ENCODE data around the gene DUSP22. TPM values are rescaled to one million over a fixed set of nuclear protein-coding genes. Genes with fewer than 3 reads are reported as not detected.

Gene DUSP22
- total RNA-seq, 2 donors from 2014 or later: 13.8 to 34.8 TPM

DNA sequence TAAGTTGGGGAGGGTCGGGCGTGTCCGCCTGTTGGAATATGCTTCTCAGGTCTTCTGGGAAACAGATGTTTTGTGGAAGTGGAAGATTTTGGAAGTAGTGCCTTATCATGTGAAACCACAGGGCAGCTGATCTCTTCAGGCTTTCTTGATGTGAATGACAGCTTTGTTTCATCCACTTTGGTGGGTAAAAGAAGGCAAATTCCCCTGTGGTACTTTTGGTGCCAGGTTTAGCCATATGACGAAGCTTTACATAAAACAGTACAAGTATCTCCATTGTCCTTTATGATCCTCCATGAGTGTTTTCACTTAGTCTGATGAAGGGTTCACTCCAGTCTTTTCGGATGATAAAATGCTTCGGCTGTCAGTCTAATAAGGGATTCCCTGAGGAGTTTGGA lies 103.8 kb downstream of the DUSP22 start:
- DNase-seq: no peak
- Histone ChIP-seq H3K36me3 (replicated peaks in 1 of 2; ENCODE audit: insufficient read depth in 1 of 2, low read depth in 2 of 2) (no peaks in the 10 kb centered on the region), H3K4me1 (peaks cover 30% of the 10 kb centered on the region), H3K27me3 (peaks cover 0 to 10% of the 10 kb centered on the region in 2 donors), H3K4me3 (no peak overlapping the region), H3K9me3 (no peaks in the 10 kb centered on the region), H3K27ac (no peak overlapping the region)
- no peak for ATAC-seq
- 71 to 73% methylated on average over 6 of the region's 6 CpGs for WGBS, 2 donors
- TF ChIP-seq POLR2A (IDR thresholded peaks at IDR 0.05): no peak
- TF ChIP-seq, protein P1, sequence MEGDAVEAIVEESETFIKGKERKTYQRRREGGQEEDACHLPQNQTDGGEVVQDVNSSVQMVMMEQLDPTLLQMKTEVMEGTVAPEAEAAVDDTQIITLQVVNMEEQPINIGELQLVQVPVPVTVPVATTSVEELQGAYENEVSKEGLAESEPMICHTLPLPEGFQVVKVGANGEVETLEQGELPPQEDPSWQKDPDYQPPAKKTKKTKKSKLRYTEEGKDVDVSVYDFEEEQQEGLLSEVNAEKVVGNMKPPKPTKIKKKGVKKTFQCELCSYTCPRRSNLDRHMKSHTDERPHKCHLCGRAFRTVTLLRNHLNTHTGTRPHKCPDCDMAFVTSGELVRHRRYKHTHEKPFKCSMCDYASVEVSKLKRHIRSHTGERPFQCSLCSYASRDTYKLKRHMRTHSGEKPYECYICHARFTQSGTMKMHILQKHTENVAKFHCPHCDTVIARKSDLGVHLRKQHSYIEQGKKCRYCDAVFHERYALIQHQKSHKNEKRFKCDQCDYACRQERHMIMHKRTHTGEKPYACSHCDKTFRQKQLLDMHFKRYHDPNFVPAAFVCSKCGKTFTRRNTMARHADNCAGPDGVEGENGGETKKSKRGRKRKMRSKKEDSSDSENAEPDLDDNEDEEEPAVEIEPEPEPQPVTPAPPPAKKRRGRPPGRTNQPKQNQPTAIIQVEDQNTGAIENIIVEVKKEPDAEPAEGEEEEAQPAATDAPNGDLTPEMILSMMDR (IDR thresholded peaks at IDR 0.05): no peak
- intact Hi-C loops (cut with DNase I): no loop called here

GRCh38 chr6:397056-397455 lies 104.8 kb downstream of the DUSP22 start:
- DNase-seq (no peak), ATAC-seq (no peak)
- no peaks in the 10 kb centered on the region for H3K36me3 ChIP-seq (replicated peaks in 1 of 2; ENCODE audit: insufficient read depth in 1 of 2, low read depth in 2 of 2)
- intact Hi-C loops (cut with DNase I): no loop called here
- 61 to 70% methylated on average over 11 to 13 of the region's 13 CpGs for WGBS, 2 donors
- H3K4me3 ChIP-seq: no peak overlapping the region
- H3K4me1 ChIP-seq: peaks cover 20% of the 10 kb centered on the region
- H3K27me3 ChIP-seq: peaks cover 0 to 5% of the 10 kb centered on the region in 2 donors
- H3K27ac ChIP-seq: no peak overlapping the region
- TF ChIP-seq, protein P1 (IDR thresholded peaks at IDR 0.05): no peak
- no peak for TF ChIP-seq POLR2A (IDR thresholded peaks at IDR 0.05)
- H3K9me3 ChIP-seq: no peaks in the 10 kb centered on the region

DNA sequence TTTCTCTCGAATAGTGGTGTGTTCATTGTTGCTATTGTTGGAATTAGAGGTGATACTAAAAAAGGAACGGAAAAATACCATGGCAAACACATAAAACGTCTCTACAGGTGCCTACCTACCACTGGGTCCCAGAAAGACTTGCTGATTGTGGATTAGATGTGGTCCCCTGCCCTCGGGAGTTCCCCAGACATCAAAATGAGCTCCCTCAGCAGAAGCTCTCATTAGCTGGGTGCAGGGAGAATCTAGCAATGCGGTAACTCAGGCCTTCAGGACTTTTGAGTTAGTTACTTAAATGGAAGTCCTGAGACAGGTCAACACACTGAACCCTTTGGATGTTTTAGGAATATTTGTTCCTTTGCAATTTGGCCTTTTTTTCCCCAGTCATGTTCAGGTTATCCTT lies 105.3 kb downstream of the DUSP22 start:
- no peaks in the 10 kb centered on the region for H3K36me3 ChIP-seq (replicated peaks in 1 of 2; ENCODE audit: insufficient read depth in 1 of 2, low read depth in 2 of 2)
- ATAC-seq (no peak), DNase-seq (no peak)
- 53 to 58% methylated on average over 4 to 5 of the region's 5 CpGs for WGBS, 2 donors
- H3K27me3 ChIP-seq: no peaks in the 10 kb centered on the region
- no peak overlapping the region for H3K27ac ChIP-seq
- no peak overlapping the region for H3K4me3 ChIP-seq
- no peak for TF ChIP-seq POLR2A (IDR thresholded peaks at IDR 0.05)
- TF ChIP-seq, protein P1 (IDR thresholded peaks at IDR 0.05): no peak
- peaks cover 15% of the 10 kb centered on the region for H3K4me1 ChIP-seq
- intact Hi-C loops (cut with DNase I): no loop called here
- no peaks in the 10 kb centered on the region for H3K9me3 ChIP-seq

GRCh38 chr6:398065-398464 lies 105.8 kb downstream of the DUSP22 start:
- no peak overlapping the region for H3K27ac ChIP-seq
- no peaks in the 10 kb centered on the region for H3K27me3 ChIP-seq
- no peak overlapping the region for H3K4me3 ChIP-seq
- 68 to 73% methylated on average over 2 of the region's 2 CpGs for WGBS, 2 donors
- peaks cover 10% of the 10 kb centered on the region for H3K4me1 ChIP-seq
- DNase-seq (no peak), ATAC-seq (no peak)
- no peaks in the 10 kb centered on the region for H3K36me3 ChIP-seq (replicated peaks in 1 of 2; ENCODE audit: insufficient read depth in 1 of 2, low read depth in 2 of 2)
- H3K9me3 ChIP-seq: no peaks in the 10 kb centered on the region
- no peak for TF ChIP-seq POLR2A (IDR thresholded peaks at IDR 0.05)
- TF ChIP-seq, protein P1 (IDR thresholded peaks at IDR 0.05): no peak
- intact Hi-C loops (cut with DNase I): no loop called here

DNA sequence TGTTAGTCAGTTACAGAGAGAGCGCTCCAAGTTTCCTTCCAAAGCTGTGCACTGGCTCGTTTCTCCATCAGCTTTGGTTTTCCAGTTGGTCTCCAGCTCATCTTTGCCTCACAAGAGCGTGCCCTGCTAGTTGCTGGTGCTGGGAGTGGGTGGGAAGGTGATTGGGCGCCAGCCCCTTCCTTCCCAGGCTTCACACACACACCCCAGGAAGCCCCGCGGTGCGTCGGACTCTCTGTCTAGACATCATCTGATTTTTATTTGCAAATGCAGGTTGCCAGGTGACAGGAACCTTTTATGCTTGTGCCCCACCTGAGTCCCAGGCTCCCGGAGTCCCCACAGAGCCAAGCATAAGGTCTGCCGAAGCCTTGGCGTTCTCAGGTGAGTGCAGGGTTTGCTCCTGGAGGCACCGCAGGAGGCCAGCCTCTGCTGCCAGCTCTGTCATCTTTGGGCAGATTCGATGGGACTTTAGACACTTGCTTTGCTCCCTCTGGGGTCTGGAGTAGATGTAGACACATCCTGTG lies 106.3 kb downstream of the DUSP22 start:
- TF ChIP-seq, protein P1 (IDR thresholded peaks at IDR 0.05): no peak
- no peak for TF ChIP-seq POLR2A (IDR thresholded peaks at IDR 0.05)
- H3K9me3 ChIP-seq: no peaks in the 10 kb centered on the region
- intact Hi-C loops (cut with DNase I): no loop called here
- no peaks in the 10 kb centered on the region for H3K27me3 ChIP-seq
- ATAC-seq: no peak
- no peak overlapping the region for H3K4me3 ChIP-seq
- WGBS, 2 donors: 60 to 63% methylated on average over 5 to 13 of the region's 13 CpGs
- no peak overlapping the region for H3K27ac ChIP-seq
- DNase-seq: no peak
- H3K4me1 ChIP-seq: peaks cover 5% of the 10 kb centered on the region
- H3K36me3 ChIP-seq (replicated peaks in 1 of 2; ENCODE audit: insufficient read depth in 1 of 2, low read depth in 2 of 2): no peaks in the 10 kb centered on the region
